ENCODE data around the gene CCDC116.

DNA sequence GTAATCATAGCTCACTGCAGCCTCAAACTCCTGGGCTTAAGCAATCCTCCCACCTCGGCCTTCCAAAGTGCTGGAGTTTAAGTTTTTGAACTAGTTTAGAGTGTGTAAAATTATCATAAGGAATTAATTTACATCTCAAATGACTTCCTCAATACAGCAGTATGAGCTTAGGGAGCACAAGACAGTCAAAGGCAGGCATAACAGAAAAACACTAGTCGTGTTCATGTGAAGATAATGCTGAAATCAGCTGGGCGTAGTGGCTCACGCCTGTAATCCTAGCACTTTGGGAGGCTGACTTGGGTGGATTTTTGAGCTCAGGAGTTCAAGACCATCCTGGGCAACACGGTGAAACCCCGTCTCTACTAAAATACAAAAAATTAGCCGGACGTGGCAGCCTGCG, 28.6 kb upstream of the CCDC116 start:
- TF ChIP-seq, protein P1, sequence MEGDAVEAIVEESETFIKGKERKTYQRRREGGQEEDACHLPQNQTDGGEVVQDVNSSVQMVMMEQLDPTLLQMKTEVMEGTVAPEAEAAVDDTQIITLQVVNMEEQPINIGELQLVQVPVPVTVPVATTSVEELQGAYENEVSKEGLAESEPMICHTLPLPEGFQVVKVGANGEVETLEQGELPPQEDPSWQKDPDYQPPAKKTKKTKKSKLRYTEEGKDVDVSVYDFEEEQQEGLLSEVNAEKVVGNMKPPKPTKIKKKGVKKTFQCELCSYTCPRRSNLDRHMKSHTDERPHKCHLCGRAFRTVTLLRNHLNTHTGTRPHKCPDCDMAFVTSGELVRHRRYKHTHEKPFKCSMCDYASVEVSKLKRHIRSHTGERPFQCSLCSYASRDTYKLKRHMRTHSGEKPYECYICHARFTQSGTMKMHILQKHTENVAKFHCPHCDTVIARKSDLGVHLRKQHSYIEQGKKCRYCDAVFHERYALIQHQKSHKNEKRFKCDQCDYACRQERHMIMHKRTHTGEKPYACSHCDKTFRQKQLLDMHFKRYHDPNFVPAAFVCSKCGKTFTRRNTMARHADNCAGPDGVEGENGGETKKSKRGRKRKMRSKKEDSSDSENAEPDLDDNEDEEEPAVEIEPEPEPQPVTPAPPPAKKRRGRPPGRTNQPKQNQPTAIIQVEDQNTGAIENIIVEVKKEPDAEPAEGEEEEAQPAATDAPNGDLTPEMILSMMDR (IDR thresholded peaks at IDR 0.05; ENCODE audit: low read length) = no peak
- TF ChIP-seq EZH2 (optimal IDR thresholded peaks at IDR 0.05; ENCODE audit: low read depth, low read length) = no peak

All from MM.1S (cell line).